GM12891 (cell line): ENCODE results near the gene NGEF.

Experiments used
- POLR2A ChIP-seq: IDR thresholded peaks from 2 replicates; pipeline ENCODE4 v1.6.1; 2011; ENCODE audit warnings: low read depth, low read length, control low read depth
- POLR2AphosphoS5 ChIP-seq: IDR thresholded peaks from 2 replicates; pipeline ENCODE4 v1.6.1; 2011; ENCODE audit warnings: low read depth, low read length, control low read depth
- POU2F2 ChIP-seq: IDR thresholded peaks from 2 replicates; pipeline ENCODE4 v1.6.1; 2011; ENCODE audit warnings: low read depth, mild to moderate bottlenecking, control low read depth, low read length, moderate library complexity
- SPI1 ChIP-seq: IDR thresholded peaks from 2 replicates; pipeline ENCODE4 v1.6.1; 2011; ENCODE audit warnings: low read depth, low read length, control low read depth
- TAF1 ChIP-seq: IDR thresholded peaks from 2 replicates; pipeline ENCODE4 v1.6.1; 2011; ENCODE audit warnings: low read depth, low read length, control low read depth

- TF ChIP-seq POLR2A (no peak), POLR2AphosphoS5 (no peak), SPI1 (no peak), TAF1 (no peak), POU2F2 (no peak)
These were observed 19.7 kb downstream of the NGEF start for GRCh38 chr2:232993231-232993821.
